Stimulated activated CD8-positive, alpha-beta memory T cell treated with anti-CD3 and anti-CD28 coated beads, Interleukin-12 subunit alpha, Interleukin-12 subunit beta, amount 100 ng/mL, for 24 hours (primary cell): ENCODE data around the gene SMC3.

Source experiments
- DNase-seq: peaks from one replicate; pipeline ENCODE4 v3.0.0-alpha.2; 2020; ENCODE audit errors: extremely low read depth

SMC3 gene

GRCh38 chr10:110644598-110645462 is 77.3 kb downstream of the SMC3 start:
- no peak for DNase-seq

GRCh38 chr10:110646417-110647135 is 79.1 kb downstream of the SMC3 start:
- no peak for DNase-seq

- DNase-seq = no peak
These were observed 79.6 kb downstream of the SMC3 start for GRCh38 chr10:110647136-110647430.

GRCh38 chr10:110648692-110649346 is 81.3 kb downstream of the SMC3 start:
- no peak for DNase-seq

GRCh38 chr10:110649347-110650264 is 82.1 kb downstream of the SMC3 start:
- no peak for DNase-seq

- DNase-seq = no peak
These were observed 82.8 kb downstream of the SMC3 start for GRCh38 chr10:110650265-110650668.

GRCh38 chr10:110651044-110651958 is 83.8 kb downstream of the SMC3 start:
- no peak for DNase-seq

- no peak for DNase-seq
These were observed 85.1 kb downstream of the SMC3 start for GRCh38 chr10:110652475-110653118.
